Dermis lymphatic vessel endothelial cell (primary cell): ENCODE results near the gene HTR1B. TPM values are rescaled to one million over a fixed set of nuclear protein-coding genes. Genes with fewer than 3 reads are reported as not detected.

Source experiments
- total RNA-seq: library from RNA; depleted of rRNA; stranded (reverse); fragments of >200 nt; gene quantifications from 2 replicates; pipeline ENCODE4 v1.2.1, GENCODE V29; 2014

HTR1B gene
- total RNA-seq, result 1.2 and 1.5 TPM in 2 replicates

GRCh38 chr6:77463308-77463860, at the start of gene HTR1B:
Gene HTR1B (minus strand): TSS chr6:77463491. CDS start chr6:77463403, 88 bp downstream.

Other genes with a start within 250 kb of the HTR1B start
- under 0.01 TPM in 1 of 2 replicates, not detected in the other for gene MEI4, start 189.5 kb upstream of the HTR1B start, total RNA-seq